Right forelimb (tissue), 1 donor: ENCODE data around the gene GMDS.
A peak's percentile ranks its signal among the peaks of the same experiment; 100 is the strongest.
"Not testable (repeated sequence)": the region's sequence is repeated elsewhere in the genome, so short reads cannot be mapped to it uniquely, and the experiment has no call there.

Experiments
- DNase-seq: peaks from one replicate; pipeline ENCODE4 v3.0.0-alpha.2; 2018

Gene GMDS

DNA sequence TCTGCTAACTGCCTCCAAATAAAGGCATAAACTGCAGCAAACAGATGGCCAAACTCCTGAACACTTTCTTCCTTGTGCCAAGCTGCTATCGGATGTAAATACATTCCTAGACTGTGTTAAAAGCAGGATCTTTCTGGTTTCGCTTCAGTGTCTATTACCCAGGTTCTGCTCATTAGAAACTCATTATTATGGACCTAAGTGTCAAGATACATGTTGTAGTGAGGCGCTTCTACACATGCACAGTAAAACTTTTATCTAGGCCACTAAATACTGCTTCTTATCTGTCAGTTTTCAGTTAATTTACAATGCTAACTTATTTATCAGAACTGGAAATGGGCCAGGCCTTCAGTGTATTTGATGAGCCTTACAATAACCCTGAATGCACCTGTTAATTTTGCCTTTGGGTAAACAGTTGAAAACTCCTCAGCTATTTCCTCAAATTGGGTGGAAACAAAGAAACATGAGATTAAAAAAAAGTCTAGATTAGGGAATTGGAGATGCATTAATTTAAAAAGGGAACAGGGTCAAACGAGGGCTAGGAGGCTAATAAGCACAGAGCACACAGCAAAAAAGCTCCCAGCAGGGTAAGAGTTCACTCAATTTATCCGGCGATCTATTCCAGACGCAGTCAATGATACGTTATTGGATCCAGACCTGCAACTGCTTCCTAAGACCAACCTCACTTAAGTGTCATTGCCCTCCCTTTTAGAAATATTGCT lies 395.1 kb downstream of the GMDS start:
- DNase-seq = no peak

DNA sequence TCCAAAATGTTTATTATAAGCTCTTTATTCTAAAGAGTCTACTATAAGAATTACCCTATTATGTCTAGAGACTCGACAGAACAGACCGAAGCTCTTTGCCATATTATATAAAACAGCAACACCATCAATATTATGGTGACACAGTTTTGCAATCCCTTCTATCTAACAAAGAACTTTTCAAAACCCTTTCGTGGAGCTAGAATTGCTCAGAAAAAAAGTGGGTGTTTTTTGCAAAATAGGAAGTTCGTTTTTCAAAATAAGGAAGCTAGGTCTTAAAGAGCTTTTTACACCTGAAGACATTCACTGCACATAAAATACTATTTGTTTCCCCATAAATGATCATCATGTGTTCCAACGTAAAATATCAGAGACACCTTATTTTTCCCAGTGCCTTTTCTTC lies 395.7 kb downstream of the GMDS start:
- no peak for DNase-seq

DNA sequence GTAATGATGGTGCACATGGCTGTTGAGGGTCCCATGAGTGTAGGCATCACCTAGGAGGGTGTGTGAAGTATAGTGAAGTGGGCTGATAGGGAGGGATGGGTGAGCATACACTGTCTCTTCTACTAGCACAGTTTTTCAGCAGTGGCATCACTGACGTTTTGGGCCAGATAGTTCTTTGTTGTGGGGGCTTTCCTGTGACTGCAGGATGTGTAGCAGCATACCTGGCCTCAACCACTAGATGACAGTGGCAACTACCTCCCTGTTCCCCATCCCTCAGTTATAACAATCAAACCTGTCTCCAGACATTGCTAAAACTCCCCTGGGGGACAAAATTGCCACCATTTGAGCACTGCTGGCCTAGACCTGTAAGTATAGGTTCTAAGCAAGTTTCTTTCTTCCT lies 396.7 kb downstream of the GMDS start:
- DNase-seq = no peak

DNA sequence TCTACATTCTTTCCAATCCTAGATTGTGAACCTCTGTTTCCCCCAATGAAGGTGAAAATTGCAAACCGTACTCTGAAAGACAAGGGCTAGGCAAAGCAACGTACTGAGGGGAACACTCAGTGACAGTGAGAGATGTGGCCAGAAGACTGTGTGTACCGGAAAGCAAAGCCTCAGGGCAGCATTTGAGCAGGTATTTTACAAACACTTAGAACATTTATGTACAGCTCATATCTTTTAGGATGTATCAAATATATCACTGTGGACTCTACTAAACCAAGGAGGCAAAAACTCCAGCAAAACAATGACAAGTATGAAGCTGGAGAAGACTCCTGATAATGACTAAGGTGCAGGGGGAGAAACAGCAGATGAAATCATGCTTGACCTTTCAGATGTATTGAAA lies 398.8 kb downstream of the GMDS start:
- no peak for DNase-seq

DNA sequence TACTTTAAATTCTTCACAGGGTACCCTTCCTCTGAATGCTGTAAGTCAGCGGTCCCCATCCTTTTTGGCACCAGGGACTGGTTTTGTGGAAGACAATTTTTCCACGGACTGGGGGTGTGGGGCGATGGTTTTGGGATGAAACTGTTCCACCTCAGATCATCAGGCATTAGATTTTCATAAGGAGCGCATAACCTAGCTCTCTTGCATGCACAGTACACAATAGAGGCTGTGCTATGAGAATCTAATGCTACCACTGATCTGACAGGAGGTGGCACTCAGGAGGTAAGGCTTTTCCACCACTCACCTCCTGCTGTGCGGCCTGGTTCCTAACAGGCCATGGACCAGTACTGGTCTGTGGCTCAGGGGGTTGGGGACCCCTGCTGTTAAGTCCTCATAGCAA lies 399.9 kb downstream of the GMDS start:
- DNase-seq = not testable (repeated sequence)

DNA sequence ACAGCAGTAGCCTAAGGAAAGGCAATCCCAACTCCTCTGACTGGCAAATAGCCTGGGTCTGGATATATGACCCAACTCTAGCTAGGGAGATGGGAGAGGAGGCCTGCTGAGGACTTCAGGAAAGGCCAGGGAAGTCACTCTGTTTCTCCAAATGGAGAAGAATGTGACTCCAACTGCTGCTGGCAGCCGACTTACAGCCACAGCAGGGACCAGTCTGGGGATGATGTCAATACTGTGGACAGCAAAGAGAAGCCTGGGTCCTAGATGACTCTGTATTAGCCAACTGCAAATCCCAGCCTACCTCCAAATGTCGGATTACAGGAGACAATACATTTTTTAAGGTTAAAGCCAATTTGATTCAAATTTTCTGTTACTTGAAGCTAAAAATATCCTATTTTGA lies 403.1 kb downstream of the GMDS start:
- no peak for DNase-seq

DNA sequence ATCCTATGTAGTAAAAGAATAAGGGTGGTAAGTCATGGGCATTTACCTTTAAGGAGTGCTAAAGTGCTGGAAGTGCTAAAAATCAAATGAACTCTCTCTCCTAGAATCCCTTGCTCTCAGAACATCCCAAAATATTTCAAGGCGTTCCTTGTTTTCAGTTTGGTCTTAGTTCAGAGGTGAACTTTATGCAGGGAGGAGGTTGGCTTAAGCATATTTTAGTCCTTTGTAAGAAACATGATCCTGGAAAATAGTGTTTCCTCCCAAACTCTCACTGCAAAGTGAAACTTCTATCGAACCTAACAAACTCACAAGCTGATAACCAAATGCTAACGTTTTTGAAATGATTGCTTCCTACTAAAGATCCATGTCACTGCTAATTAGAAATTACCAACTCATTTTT lies 404.3 kb downstream of the GMDS start:
- no peak for DNase-seq

DNA sequence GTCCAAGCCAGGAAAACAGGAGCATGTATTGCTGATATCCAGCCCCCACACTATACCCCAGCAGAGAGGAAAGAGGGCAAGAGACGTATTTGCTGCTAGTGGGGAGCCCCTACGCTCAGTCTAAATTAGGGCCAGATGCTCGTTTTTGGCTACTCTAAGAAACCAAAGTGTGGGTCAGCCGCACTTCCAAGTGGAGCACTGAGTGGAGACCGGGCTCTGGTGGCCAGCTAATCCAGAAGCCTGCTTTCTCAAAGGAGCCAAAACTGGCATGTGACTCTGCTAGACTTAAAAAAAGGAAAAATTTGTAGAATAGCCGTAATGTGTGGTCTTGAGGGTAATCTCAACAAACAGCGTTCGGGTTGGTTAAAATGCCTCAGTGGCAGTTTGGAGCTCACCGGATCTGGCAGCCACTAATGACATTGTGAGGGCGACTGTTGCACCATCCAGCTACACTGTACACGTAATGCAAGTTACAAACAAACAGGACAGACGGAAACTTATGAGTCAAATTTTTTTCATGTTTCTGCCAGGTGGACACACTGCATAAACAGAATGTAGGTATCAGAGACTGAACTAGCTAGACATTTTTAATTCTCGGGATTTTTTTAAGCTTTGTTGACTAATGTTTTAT lies 404.8 kb downstream of the GMDS start:
- DNase-seq = no peak

DNA sequence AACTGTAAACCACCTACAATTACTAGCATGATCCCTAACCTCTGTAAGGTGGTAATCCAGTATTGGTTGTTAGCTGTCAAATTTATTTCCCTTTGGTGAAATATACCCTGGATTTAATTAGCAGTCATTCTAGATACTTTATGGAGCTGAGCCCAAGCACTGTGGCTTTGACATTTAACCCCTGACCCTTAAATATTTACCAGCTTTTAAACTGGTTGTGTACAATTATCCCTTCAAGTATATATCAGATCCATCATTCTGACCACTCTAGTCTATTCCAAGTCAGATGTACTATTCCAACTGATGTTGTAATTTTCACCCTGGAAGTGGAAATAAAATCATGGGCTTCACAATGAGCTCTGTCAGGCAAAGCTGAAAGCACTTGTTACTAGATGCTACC lies 406.0 kb downstream of the GMDS start:
- DNase-seq = no peak

DNA sequence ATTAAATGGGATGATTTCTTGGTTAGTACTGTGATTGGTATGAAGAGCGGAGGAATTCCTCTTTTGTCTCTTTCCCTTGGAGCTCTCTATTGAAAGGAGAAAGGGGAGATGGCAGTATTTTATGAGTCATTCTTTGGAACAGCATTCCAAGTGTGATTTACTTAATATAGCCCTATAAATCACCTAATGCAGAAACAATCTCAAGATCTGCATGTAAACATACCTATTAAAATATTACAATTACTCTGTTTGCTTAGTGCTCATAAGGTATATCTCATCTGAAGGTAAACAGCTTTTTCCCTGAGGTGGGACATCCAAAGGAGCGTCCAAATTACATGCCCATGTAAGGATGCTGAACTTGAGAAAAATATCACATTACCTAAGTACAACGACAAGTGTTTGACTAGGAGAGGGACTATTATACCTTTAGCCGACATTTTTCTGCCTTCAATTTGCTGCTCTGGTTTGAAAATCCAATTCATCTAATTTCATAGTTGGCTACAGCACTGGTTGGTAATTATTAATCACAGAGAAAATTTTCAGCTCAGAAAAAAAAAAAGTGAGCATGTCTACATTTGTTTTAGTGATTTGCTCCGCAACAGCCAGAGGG lies 406.7 kb downstream of the GMDS start:
- no peak for DNase-seq

DNA sequence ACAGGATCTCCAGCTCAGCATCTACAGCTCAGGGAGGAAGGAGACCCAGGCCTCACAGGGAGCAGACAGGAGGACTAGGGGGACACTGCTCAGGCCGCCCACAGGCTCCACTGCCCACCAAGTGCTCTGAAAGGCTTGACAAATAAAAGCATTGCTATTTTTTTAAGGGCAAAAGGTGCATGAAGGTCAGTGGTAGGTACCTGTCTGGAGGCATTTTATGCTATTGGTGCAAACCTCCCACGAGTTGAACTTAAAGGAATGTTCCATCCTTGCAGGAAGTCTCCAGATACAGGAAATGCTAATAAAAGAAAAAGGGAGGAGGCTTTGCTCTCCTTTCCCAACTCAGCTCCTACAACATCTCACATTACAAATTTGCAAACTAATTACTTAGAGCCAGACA lies 407.6 kb downstream of the GMDS start:
- no peak for DNase-seq

DNA sequence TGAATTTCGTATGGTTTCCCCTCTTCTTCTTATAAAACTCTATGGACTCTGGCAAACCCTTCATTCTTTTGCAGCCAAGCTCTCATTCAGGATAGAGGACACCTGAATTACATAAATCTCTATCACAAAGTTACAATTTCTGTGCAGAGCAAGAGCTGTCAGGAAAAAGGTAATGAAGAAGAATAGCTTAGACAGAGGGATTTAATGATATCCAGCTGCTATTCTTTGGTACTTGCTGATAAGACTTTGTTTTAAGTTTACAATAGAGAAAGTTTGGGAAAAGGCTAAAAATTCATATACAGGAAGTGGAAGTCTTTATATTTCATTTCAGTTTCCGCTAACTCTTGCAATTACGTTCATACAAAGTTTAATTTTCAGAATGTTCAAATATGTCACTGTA lies 408.7 kb downstream of the GMDS start:
- no peak for DNase-seq

DNA sequence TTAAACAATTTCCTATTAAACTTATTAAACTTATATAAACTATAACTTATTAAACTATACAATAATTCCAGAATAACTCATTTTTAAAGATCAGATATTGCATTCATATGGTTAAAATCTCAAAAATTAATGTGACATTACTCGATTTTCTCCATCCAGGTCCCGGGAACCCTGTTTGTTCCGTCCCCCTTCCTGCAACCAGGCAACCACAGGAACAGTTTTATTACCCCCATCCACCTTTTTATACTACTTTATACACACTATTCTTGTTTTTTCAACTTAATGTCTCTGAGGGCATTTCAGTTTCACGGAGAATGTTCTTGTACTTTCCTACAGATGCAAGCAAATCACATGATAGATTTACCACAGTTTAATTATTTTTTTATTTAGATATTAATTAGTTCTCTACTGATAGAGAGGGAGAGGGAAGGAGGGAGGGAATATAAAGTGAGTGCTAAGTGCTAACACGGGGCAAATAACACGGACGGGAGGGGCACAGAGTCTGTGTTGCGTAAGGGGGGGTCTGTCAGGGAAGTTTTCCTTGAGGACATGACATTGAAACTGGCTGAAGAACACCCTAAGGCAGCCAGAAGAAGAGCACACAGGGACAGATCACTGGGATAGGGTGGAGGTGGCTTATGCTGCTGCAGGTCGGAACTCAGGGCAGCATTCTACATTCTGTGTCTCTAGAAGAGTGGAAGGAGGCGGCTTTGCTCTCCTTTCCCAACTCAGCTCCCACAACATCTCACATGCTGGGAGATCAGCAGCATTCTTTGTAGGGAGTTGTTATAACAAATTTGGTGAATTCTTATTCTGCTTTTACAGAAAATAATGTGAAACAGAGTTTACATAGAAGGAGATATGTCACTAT lies 410.5 kb downstream of the GMDS start:
- no peak for DNase-seq

DNA sequence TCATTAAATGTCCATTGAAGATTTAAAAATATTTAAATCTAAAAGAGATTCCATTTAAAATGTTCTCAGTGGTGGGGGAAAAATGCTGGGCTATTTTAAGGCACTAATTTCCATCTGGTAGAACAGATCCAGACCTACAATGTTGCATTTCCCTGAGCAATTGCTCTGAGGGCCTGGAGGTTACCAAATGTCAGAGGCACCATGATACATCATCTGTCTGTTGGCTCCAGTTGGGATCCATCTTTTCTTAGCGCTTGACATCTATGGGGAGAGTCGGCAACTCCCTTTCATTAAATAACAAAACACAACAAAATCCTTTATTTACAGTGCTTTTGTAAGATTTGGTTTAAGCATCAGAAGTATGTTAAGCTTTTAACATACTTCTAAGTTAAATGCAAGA lies 411.2 kb downstream of the GMDS start:
- no peak for DNase-seq

DNA sequence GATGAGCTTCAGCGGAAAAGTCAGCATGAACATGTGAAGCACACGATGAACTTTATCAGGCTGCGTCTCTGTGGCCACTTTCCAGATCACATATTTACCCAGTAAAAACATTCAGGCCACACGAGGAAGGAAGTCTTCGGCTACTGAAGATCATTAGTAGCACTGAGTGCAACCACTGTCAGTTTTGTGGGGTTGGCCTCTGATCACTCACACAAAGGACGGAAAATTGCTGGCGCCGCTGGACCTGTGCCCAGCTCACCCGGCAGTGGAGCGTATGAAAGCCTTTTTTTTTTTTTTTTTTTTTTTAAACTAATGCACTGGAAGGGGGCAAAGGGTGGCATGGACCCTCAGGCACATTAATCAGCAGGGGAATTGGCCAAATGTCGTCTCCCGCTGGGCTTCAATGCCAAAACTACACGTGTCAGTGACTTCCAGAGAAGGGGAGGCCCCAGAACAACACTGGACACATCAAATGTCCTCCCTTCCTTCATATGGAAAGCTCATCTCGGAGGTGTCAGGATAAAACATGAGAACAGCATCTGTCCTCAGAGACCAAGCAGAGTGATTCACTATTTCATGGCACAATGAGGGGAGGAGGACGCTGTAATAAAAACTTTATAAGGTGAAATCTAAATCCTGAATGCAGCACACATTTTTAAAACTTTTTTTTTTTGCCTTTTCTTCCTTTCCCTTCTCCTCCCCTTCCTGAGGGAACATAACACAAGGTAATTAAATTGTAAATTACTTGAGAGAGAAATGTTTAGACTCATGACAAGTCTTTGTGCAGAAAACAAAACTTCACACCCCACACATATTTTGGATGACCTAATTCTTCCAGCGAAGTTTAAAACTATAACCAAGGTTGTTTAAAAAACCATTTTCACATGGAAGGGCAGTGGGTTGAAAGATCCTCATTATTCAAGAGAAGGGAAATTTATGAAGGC lies 412.3 kb downstream of the GMDS start:
- peak; percentile 83 for DNase-seq

DNA sequence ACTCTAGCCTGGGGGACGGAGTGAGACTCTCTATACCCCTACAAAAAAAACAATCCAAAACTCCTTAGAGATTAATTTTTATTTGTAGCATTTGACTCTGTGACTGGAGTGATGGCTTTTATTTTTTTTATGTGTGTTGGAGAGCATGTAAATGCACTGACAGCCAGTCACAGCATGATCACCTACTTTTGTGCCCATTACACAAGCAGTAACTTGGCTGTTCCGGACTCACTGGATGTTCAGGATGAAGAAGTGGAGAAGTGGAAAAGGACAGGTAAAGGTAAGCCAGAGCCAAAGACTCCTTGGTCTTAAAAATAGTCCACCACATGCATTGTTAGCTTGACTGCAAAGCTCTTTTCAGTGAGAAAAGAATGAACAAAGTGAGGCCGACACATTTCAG lies 413.0 kb downstream of the GMDS start:
- no peak for DNase-seq

DNA sequence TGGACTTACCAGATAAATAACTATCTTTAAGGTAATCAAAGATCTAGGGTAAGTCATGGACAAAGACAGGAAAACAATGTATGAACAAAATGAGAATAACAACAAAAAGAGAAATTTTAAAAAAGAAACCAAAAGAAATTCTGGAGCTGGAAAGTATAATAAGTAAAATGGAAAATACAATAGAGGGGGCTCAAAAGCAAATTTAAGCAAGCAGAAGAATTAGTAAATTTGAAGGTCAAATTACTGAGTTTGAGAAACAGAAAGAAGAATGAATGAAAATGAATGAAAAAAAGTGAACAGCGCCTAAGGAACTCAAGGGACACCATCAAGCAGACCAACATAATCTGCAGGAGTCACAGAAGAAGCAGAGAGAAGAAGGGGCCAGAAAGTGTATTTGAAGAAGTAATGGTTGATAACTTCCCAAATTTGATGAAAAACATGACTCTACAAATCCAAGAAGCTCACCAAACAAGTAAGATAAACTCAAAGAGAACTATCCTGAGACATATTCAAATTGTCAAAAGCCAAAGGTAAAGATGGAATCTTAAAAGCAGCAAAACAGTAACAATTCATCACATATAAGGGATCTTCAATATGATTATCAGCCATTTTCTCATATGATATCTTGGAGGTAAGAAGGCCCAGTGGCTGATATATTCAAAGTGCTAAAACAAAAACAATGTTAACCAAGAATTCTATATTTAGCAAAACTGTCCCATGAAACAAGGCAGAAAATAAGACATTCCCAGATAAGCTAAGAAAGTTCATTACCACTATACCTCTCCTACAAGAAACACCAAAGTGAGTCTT lies 417.2 kb downstream of the GMDS start:
- no peak for DNase-seq

DNA sequence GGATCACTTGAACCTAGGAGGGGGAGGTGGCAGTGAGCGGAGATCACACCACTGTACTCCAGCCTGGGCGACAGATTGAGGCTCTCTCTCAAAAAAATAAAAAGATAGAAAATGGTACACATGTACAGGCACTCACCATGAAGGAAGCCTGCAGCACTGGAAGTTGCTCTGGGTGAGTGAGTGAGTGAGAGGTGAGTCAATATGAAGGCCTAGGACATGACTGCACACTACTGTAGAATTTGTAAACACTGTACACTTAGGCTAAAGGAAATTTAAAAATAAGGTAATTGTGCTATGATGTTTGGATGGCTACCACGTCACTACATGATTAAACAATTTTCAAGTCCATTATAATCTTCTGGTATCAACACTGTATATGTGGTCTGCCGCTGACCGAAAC lies 419.5 kb downstream of the GMDS start:
- DNase-seq = no peak

DNA sequence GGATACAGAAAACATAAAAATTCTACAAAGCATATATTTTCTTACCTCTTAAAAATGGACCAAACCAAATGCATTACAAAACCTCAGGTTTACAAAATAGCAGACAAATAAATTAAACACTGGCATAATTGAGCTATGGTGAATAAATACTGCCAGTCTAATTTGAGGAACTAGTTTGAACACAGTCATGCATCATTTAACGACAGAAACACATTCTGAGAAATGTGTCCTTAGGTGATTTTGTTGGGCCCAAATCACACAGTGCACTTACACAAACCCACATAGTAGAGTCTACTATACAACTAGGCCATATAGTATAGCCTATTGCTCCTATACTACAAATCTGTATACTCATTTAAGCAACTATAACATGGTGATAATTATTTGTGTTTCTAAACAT lies 420.1 kb downstream of the GMDS start:
- DNase-seq = no peak

DNA sequence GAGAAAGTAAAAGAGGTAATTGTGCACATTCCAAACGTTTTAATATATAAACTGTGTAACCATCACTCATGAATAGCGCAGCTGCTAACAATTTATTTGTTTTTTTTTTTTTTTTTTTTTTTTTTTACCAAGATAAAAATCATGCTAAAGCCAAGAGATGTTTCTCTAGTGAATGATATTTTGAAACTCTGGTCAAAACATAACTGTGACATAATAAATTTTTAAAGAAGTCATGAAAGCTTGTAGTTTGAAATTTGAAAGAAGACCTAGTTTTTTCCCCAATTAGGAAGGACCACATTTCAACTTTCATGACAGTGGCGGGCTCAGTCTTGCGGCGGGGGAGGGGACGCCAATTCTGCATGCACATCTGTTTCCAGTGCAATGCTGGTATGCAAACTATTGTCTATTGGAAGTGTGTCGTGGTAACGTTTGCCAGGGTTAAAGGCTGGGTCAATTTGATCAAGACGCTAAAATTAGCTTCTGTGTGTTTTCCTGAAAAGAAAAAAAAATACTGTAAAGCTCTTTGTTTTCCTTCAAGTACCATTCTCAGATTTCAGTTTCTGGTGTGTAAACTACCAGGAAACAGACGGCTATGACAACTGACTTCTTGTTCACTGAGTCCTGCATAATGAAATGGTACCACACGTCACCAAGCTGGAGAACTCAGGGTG lies 423.8 kb downstream of the GMDS start:
- peak; percentile 74 for DNase-seq

DNA sequence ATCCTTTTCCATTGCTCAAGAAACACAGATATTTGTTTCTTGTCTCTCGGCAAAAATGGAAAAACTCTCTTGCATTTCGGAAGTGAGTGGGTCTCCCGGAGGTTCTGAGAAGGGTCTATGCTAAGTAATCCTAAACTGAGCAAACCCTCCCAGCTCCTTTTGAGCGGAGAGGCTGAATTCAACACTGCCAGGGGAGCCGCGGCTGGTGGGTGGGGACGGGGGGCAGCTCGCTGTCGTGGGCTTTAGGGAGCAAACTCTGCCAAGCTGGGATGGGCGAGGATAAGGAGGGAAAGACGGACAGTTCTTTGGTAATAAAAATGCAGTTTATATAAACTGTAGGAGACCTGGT lies 424.3 kb downstream of the GMDS start:
- no peak for DNase-seq
